ENCODE results near the gene KIZ.

DNA sequence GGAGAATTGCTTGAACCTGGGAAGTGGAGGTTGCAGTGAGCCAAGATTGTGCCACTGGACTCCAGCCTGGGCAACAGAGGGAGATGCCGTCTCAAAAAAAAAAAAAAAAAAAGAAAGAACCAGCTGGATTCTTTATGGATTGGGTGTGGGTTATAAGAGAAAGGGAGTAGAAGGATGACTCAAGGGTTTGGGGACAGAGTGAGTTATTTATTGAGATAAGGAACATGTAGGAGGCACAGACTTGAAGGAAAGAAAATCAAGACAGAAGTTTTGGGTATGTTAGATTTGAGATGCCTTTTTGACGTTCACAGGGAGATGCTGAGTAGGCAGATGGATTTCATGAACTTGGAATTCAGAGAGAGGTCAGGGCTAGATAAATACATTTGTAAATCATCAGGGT is 47.6 kb downstream of the KIZ start:
- TF ChIP-seq, protein P1, sequence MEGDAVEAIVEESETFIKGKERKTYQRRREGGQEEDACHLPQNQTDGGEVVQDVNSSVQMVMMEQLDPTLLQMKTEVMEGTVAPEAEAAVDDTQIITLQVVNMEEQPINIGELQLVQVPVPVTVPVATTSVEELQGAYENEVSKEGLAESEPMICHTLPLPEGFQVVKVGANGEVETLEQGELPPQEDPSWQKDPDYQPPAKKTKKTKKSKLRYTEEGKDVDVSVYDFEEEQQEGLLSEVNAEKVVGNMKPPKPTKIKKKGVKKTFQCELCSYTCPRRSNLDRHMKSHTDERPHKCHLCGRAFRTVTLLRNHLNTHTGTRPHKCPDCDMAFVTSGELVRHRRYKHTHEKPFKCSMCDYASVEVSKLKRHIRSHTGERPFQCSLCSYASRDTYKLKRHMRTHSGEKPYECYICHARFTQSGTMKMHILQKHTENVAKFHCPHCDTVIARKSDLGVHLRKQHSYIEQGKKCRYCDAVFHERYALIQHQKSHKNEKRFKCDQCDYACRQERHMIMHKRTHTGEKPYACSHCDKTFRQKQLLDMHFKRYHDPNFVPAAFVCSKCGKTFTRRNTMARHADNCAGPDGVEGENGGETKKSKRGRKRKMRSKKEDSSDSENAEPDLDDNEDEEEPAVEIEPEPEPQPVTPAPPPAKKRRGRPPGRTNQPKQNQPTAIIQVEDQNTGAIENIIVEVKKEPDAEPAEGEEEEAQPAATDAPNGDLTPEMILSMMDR (IDR thresholded peaks at IDR 0.05; ENCODE audit: poor library complexity), result no peak
- TF ChIP-seq EZH2 (IDR thresholded peaks at IDR 0.05; ENCODE audit: borderline replicate concordance), result no peak
- no peak for TF ChIP-seq EZH2phosphoT487 (IDR thresholded peaks at IDR 0.05; ENCODE audit: low read depth, severe bottlenecking, unreplicated experiment)
